PC-9 (cell line): Measurements from ENCODE around the gene IFT22.

Experiments used
- CTCF ChIP-seq: fragments of 200-600 bp; sonication (generic); conservative IDR thresholded peaks from 2 replicates; pipeline ENCODE4 v1.6.1; 2017; ENCODE audit warnings: mixed run types, antibody characterized with exemption, mild to moderate bottlenecking, moderate library complexity
- EZH2 ChIP-seq: fragments of 200-600 bp; sonication (generic); IDR thresholded peaks from 2 replicates; pipeline ENCODE4 v1.8.0; 2017; ENCODE audit warnings: antibody characterized with exemption, low read depth

DNA sequence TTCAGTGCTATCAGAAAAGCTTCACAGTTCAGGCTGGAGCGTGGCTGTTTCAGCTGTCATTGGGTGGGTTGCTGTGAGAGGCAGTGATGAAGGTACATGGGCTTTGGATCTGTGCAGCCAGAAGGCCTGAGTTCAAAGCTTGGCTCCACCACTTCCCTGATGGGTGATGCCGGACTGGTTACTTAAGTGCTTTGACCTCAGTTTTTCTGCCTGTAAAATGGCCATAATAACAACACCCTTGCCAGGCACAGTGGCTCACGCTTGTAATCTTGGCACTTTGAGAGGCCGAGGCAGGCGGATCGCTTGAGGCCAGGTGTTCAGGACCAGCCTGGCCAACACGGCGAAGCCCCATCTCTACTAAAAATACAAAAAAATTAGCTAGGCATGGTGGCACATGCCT lies 10.4 kb upstream of the IFT22 start:
- TF ChIP-seq CTCF (no peak), EZH2 (no peak)
